Loucy (cell line): ENCODE results near the gene OFD1.

Source experiments
- H2AFZ ChIP-seq: fragments of 200-600 bp; sonication (generic); 2 replicates; pipeline ENCODE4 v1.6.0; 2016; ENCODE audit warnings: antibody characterized with exemption, mild to moderate bottlenecking, low read length, moderate library complexity
- H3F3A ChIP-seq: fragments of 200-600 bp; 2 replicates; pipeline ENCODE4 v1.6.0; 2016; ENCODE audit warnings: antibody characterized with exemption, low read depth, mild to moderate bottlenecking
- H3K27me3 ChIP-seq: fragments of 200-600 bp; sonication (generic); 2 replicates; pipeline ENCODE4 v1.6.1; 2014; ENCODE audit warnings: low read length, mild to moderate bottlenecking; ENCODE audit not compliant: insufficient read depth, poor library complexity, severe bottlenecking
- H3K36me3 ChIP-seq: fragments of 200-600 bp; sonication (generic); 2 replicates; pipeline ENCODE4 v1.6.1; 2016; ENCODE audit warnings: low read length; ENCODE audit not compliant: insufficient read depth
- H3K4me1 ChIP-seq: fragments of 200-600 bp; sonication (generic); 2 replicates; pipeline ENCODE4 v1.5.1; 2014; ENCODE audit warnings: low read length, mild to moderate bottlenecking; ENCODE audit not compliant: insufficient read depth, poor library complexity, severe bottlenecking
- H3K4me2 ChIP-seq: fragments of 200-600 bp; sonication (generic); 2 replicates; pipeline ENCODE4 v1.6.0; 2014; ENCODE audit warnings: antibody characterized with exemption, low read length, low read depth, mild to moderate bottlenecking; ENCODE audit not compliant: poor library complexity, severe bottlenecking
- H3K4me3 ChIP-seq: fragments of 200-600 bp; sonication (generic); 2 replicates; pipeline ENCODE4 v1.5.1; 2014; ENCODE audit warnings: low read length, mild to moderate bottlenecking, mixed read lengths; ENCODE audit not compliant: poor library complexity, severe bottlenecking
- H3K79me2 ChIP-seq: fragments of 200-600 bp; sonication (generic); 2 replicates; pipeline ENCODE4 v1.6.1; 2014; ENCODE audit warnings: low read length; ENCODE audit not compliant: insufficient read depth
- H3K9ac ChIP-seq: fragments of 200-600 bp; sonication (generic); 2 replicates; pipeline ENCODE4 v1.6.0; 2014; ENCODE audit warnings: mild to moderate bottlenecking, low read depth, low read length, moderate library complexity; ENCODE audit not compliant: poor library complexity, severe bottlenecking
- H3K9me2 ChIP-seq: fragments of 200-600 bp; sonication (generic); replicated peaks from 2 replicates; pipeline ENCODE4 v1.6.1; 2016; ENCODE audit warnings: low read depth, low read length, mixed read lengths
- H3K9me3 ChIP-seq: fragments of 200-600 bp; sonication (generic); 2 replicates; pipeline ENCODE4 v1.6.1; 2014; ENCODE audit warnings: mild to moderate bottlenecking, antibody characterized with exemption, low read length, low read depth; ENCODE audit not compliant: insufficient read depth
- H4K20me1 ChIP-seq: fragments of 200-600 bp; sonication (generic); 2 replicates; pipeline ENCODE4 v1.6.0; 2014; ENCODE audit warnings: antibody characterized with exemption, low read length, mild to moderate bottlenecking; ENCODE audit not compliant: insufficient read depth, poor library complexity, severe bottlenecking
- EZH2phosphoT487 ChIP-seq: fragments of 200-600 bp; IDR thresholded peaks from 2 replicates; pipeline ENCODE4 v1.6.1; 2018; ENCODE audit warnings: antibody characterized with exemption, mild to moderate bottlenecking, moderate library complexity, borderline replicate concordance
- TF ChIP-seq, protein P1 (sequence below): fragments of 200-600 bp; sonication (generic); conservative IDR thresholded peaks from 2 replicates; pipeline ENCODE4 v1.5.1; 2014; ENCODE audit warnings: mild to moderate bottlenecking, antibody characterized with exemption, low read length

The OFD1 gene

DNA sequence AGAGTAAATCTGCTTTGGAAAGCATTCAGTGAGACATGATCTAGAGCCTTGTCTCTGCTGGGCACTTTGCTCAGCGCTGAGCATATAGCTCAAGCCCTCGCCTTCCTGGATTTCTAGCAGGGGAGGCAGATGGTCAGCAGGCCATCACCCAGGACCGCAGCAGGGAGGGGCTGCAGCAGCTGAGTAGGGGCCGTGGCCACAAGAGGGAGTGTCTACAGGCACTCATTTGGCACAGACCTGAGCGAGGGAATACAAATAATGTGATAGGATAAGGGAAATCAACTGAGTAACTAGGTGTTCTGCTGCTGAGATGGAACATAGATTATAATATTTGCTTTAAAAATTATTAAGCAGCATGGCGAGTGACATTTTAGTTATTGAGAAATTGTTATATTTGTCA, 30.2 kb downstream of the OFD1 start:
- Histone ChIP-seq H3K36me3 (peaks cover 80% of the 10 kb centered on the region), H3K79me2 (no peaks in the 10 kb centered on the region), H3K9me2 (no peaks in the 10 kb centered on the region), H3K4me2 (no peak overlapping the region), H2AFZ (no peak overlapping the region), H3K9me3 (no peaks in the 10 kb centered on the region), H3K9ac (no peak overlapping the region), H3K27me3 (no peaks in the 10 kb centered on the region), H4K20me1 (no peaks in the 10 kb centered on the region), H3K4me1 (no peaks in the 10 kb centered on the region), H3K4me3 (no peak overlapping the region), H3F3A (no peaks in the 10 kb centered on the region)
- TF ChIP-seq EZH2phosphoT487 = no peak
- TF ChIP-seq, protein P1, sequence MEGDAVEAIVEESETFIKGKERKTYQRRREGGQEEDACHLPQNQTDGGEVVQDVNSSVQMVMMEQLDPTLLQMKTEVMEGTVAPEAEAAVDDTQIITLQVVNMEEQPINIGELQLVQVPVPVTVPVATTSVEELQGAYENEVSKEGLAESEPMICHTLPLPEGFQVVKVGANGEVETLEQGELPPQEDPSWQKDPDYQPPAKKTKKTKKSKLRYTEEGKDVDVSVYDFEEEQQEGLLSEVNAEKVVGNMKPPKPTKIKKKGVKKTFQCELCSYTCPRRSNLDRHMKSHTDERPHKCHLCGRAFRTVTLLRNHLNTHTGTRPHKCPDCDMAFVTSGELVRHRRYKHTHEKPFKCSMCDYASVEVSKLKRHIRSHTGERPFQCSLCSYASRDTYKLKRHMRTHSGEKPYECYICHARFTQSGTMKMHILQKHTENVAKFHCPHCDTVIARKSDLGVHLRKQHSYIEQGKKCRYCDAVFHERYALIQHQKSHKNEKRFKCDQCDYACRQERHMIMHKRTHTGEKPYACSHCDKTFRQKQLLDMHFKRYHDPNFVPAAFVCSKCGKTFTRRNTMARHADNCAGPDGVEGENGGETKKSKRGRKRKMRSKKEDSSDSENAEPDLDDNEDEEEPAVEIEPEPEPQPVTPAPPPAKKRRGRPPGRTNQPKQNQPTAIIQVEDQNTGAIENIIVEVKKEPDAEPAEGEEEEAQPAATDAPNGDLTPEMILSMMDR = 0 out of 2 replicates have a peak, but pooled peaks have one; percentile 22

DNA sequence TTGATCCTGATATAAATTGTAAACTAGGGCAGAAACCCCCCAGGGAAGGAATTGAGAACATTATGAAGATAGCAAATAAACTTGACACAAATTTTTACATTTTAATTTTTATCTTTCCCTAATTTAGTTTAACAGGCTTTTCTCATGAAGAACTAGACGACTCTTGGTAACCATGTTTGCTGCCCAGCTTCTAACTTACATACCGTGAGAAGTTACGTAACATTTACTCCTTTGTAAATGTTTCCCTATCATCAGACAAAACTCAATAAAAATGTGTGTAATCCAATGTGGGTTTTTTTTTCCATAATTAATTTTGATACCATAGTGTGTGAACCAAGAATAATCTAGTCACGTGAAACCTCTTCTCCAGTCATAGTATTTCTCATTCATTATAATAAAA, 34.4 kb downstream of the OFD1 start:
- no peak overlapping the region for H3K9ac ChIP-seq
- H3K9me3 ChIP-seq = no peaks in the 10 kb centered on the region
- no peaks in the 10 kb centered on the region for H3K27me3 ChIP-seq
- H3K9me2 ChIP-seq = no peaks in the 10 kb centered on the region
- TF ChIP-seq, protein P1 = no peak
- no peak for TF ChIP-seq EZH2phosphoT487
- H3F3A ChIP-seq = no peaks in the 10 kb centered on the region
- H3K36me3 ChIP-seq = peaks cover 54% of the 10 kb centered on the region; the same call in 1 of the 2 replicates
- H3K4me1 ChIP-seq = peaks cover 8% of the 10 kb centered on the region
- H4K20me1 ChIP-seq = no peaks in the 10 kb centered on the region
- H3K4me3 ChIP-seq = no peak overlapping the region
- H3K79me2 ChIP-seq = no peaks in the 10 kb centered on the region
- H2AFZ ChIP-seq = no peak overlapping the region
- no peak overlapping the region for H3K4me2 ChIP-seq

DNA sequence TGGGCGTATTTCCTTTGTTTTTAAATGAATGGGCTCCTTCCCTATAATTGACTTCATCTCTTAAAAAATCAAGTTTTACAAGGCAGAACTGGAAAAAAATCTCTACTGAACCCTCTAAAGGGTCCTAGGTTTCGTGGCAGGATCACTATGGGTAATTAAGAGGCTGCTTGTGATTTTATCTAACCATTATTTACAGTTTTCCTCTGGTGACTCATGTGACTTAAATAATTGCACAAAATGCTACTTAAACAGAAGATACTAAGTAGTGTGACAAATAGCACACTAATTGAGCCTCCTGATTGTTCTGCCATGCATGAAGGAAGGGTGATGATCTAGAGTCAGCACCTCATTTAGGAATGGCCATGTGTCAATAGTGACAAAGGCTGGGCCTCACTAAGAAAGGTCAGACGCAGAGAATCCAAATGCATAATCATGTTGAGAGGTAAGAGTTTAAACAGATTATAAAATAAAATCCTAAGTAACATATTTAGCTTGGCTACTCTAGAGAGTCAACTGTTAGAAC, 35.5 kb downstream of the OFD1 start:
- Histone ChIP-seq H4K20me1 (no peaks in the 10 kb centered on the region), H3K4me2 (no peak overlapping the region)
- TF ChIP-seq EZH2phosphoT487 = no peak
- TF ChIP-seq, protein P1 = no peak

More for the DNA sequence above, 35.5 kb downstream of the OFD1 start:
- peaks cover 60% of the 10 kb centered on the region; the same call in 1 of the 2 replicates for H3K36me3 ChIP-seq
- no peak overlapping the region for H3K9ac ChIP-seq
- H3K79me2 ChIP-seq = no peaks in the 10 kb centered on the region
- H3K9me2 ChIP-seq = no peaks in the 10 kb centered on the region
- no peaks in the 10 kb centered on the region for H3K27me3 ChIP-seq
- no peaks in the 10 kb centered on the region for H3K9me3 ChIP-seq
- no peak overlapping the region for H2AFZ ChIP-seq
- no peaks in the 10 kb centered on the region for H3F3A ChIP-seq
- no peak overlapping the region for H3K4me3 ChIP-seq
- peaks cover 8% of the 10 kb centered on the region for H3K4me1 ChIP-seq
